WERI-Rb-1 (cell line): ENCODE measurements around the gene HMCN1.
"Not testable (repeated sequence)": the region's sequence is repeated elsewhere in the genome, so short reads cannot be mapped to it uniquely, and the experiment has no call there.

Experiments used
- DNase-seq: peaks from one replicate; pipeline ENCODE4 v3.0.0-alpha.2; 2020
- H3K27ac ChIP-seq: fragments of 250-450 bp; sonication (Bioruptor Pico); 2 replicates; pipeline ENCODE4 v1.5.1; 2020; ENCODE audit warnings: mild to moderate bottlenecking, moderate library complexity
- H3K27me3 ChIP-seq: fragments of 250-450 bp; sonication (Bioruptor Pico); 2 replicates; pipeline ENCODE4 v1.5.1; 2021; ENCODE audit warnings: mild to moderate bottlenecking, low read depth, moderate library complexity; ENCODE audit not compliant: insufficient read depth, severe bottlenecking
- H3K36me3 ChIP-seq: fragments of 250-450 bp; sonication (Bioruptor Pico); 2 replicates; pipeline ENCODE4 v1.5.1; 2020; ENCODE audit warnings: mild to moderate bottlenecking, moderate library complexity
- H3K4me3 ChIP-seq: 2 replicates; pipeline ENCODE4 v1.5.1; 2011; ENCODE audit warnings: low read depth, mild to moderate bottlenecking, control low read depth, low read length
- H3K9me3 ChIP-seq: fragments of 250-450 bp; sonication (Bioruptor Pico); 2 replicates; pipeline ENCODE4 v1.5.1; 2021; ENCODE audit warnings: mild to moderate bottlenecking, moderate library complexity; ENCODE audit not compliant: severe bottlenecking
- TF ChIP-seq, protein P1 (sequence below): IDR thresholded peaks from 2 replicates; pipeline ENCODE4 v1.5.1; 2011; ENCODE audit warnings: low read depth, mild to moderate bottlenecking, control low read depth, inconsistent platforms, low read length

HMCN1 gene

DNA sequence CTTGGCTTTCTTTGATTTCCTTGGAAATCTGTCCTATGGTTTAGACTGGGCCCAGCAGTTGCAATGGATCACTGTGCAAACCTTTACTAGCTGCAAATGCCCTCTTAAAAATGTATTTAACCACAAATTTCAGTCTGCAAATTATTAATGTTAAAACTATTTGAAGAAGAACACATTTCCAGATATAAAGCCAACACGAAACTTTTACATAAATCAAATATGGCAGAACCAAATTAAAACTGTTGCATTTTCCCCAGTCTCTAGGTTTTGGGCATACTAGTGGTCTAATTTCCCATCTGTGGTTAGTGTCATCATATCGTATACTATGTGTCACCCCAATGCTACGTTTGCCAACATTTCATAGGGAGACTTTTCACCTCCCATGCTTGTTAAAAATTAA is 52.3 kb downstream of the HMCN1 start:
- Histone ChIP-seq H3K27ac (no peak overlapping the region), H3K4me3 (no peak overlapping the region), H3K36me3 (no peaks in the 10 kb centered on the region), H3K9me3 (no peaks in the 10 kb centered on the region), H3K27me3 (no peaks in the 10 kb centered on the region)
- TF ChIP-seq, protein P1, sequence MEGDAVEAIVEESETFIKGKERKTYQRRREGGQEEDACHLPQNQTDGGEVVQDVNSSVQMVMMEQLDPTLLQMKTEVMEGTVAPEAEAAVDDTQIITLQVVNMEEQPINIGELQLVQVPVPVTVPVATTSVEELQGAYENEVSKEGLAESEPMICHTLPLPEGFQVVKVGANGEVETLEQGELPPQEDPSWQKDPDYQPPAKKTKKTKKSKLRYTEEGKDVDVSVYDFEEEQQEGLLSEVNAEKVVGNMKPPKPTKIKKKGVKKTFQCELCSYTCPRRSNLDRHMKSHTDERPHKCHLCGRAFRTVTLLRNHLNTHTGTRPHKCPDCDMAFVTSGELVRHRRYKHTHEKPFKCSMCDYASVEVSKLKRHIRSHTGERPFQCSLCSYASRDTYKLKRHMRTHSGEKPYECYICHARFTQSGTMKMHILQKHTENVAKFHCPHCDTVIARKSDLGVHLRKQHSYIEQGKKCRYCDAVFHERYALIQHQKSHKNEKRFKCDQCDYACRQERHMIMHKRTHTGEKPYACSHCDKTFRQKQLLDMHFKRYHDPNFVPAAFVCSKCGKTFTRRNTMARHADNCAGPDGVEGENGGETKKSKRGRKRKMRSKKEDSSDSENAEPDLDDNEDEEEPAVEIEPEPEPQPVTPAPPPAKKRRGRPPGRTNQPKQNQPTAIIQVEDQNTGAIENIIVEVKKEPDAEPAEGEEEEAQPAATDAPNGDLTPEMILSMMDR: no peak
- DNase-seq: no peak

DNA sequence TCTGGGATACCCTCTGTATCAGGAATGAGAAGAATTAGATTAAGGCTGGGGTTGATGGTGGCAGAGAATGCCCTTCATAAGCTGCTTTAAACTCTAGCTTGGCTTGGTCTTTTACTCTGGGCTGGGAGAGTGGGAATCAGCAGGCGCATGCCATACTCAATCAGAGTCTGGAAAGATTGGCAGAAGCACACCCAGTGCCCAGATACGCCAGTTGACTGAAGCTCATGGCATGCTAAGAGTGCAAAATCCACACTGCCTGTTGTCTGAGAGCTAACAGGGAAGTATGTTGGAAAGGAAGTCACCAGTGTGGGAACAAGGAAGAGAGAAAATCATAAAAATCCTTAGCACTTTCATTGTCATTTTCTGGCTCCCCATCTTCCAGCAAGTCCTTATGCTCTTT is 53.0 kb downstream of the HMCN1 start:
- TF ChIP-seq, protein P1: no peak
- Histone ChIP-seq H3K4me3 (no peak overlapping the region), H3K27ac (no peak overlapping the region), H3K9me3 (no peaks in the 10 kb centered on the region), H3K27me3 (no peaks in the 10 kb centered on the region), H3K36me3 (no peaks in the 10 kb centered on the region)
- DNase-seq: no peak

DNA sequence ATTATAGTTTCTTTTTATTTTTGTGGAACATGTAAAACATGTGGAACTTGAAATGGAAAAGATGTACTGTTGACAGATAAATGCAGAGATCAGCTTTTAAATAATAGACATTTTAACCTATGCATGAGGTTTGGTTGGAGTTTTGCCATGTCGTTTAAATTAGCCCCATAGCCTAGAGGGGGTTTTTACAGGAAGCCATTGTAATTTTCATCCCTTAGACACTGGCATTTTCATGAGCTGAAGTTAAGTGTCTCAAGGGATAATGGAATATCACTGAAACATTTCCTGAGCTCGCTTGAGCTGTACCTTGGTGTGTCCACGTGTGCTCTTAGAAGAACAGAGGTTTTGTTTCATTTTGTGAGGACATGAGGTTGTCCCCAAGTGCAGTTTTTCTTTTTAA is 54.2 kb downstream of the HMCN1 start:
- TF ChIP-seq, protein P1: no peak
- H3K9me3 ChIP-seq: no peaks in the 10 kb centered on the region
- H3K27ac ChIP-seq: no peak overlapping the region
- no peaks in the 10 kb centered on the region for H3K27me3 ChIP-seq
- H3K36me3 ChIP-seq: no peaks in the 10 kb centered on the region
- H3K4me3 ChIP-seq: no peak overlapping the region
- no peak for DNase-seq

DNA sequence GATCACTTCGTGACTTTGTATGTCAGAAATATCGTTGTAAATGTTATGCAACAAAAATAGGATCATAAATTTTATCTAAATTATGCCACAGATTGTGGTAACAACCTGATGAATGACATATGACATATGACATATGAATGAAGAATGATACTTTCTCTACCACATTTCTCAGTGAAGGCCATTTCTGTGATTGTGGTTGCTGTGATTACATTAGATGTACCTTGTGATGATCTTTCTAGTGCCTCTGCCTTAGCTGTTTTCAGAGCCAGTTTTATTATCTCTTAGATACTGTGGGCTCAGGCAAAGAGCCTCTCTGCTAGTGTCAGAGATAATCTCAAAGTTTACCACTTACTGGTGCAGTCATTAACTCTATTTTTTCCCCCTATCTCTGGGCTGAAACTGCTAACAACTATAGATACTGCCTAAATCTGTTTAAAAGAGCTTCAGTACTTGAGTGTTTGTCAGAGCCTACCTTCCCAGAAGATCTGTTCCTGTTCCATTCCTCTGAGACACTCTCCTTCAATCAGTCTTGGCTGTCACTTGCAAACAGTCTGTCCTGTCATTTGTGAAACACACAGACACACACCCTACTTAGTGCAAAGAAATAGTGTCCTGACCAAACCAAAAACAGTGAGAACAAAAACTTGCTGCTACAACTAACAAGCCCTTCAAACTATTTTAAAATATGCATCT is 55.5 kb downstream of the HMCN1 start:
- Histone ChIP-seq H3K27ac (no peak overlapping the region), H3K4me3 (no peak overlapping the region), H3K36me3 (no peaks in the 10 kb centered on the region), H3K9me3 (no peaks in the 10 kb centered on the region), H3K27me3 (no peaks in the 10 kb centered on the region)
- TF ChIP-seq, protein P1: no peak
- no peak for DNase-seq

DNA sequence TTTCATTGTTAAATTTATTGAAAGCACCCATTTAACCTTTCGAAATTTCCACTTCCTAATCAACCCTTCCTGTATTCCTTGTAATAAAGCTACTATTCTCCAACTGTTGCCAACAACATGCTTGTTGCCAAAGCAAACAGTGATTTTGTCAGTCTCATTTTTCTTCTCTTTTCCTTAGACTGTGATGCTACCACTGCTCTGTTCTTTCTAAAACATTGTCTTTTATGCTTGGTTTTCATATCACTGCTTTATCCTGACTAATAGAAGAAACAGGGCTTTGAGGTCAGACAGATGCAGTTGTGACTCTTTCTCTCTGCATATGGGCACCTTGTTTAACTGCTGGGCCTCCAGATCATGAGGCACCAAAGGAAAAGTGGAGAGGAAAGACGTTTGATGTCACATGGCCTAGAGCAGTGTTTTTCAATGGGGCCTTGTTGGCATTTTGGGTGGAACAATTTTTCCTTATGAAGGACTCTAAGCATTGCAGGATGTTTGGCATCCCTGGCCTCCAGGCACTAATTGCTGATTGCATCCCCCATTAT is 56.1 kb downstream of the HMCN1 start:
- no peak overlapping the region for H3K4me3 ChIP-seq
- H3K27me3 ChIP-seq: no peaks in the 10 kb centered on the region
- H3K9me3 ChIP-seq: no peaks in the 10 kb centered on the region
- no peaks in the 10 kb centered on the region for H3K36me3 ChIP-seq
- DNase-seq: no peak
- no peak overlapping the region for H3K27ac ChIP-seq
- TF ChIP-seq, protein P1: no peak

DNA sequence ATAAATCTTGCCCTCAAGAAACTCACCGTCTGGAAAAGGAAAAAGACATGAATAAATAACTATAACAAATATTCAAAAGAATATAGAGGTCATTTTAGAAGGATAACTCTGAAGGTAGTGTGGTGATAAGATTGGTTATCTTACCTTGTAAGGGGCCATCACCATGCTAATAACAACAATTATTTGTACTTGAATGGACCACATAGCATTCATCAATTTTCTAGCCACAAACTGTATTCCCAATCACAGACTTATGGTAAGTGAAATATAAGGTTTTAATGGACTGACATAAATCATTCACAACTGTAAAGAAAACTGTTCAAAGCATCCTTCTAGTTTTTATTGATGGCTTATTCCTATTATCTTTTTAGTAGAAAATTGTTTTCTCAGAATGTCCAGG is 57.8 kb downstream of the HMCN1 start:
- Histone ChIP-seq H3K4me3 (no peak overlapping the region), H3K36me3 (no peaks in the 10 kb centered on the region), H3K27me3 (no peaks in the 10 kb centered on the region), H3K9me3 (no peaks in the 10 kb centered on the region), H3K27ac (no peak overlapping the region)
- TF ChIP-seq, protein P1: no peak
- DNase-seq: no peak

DNA sequence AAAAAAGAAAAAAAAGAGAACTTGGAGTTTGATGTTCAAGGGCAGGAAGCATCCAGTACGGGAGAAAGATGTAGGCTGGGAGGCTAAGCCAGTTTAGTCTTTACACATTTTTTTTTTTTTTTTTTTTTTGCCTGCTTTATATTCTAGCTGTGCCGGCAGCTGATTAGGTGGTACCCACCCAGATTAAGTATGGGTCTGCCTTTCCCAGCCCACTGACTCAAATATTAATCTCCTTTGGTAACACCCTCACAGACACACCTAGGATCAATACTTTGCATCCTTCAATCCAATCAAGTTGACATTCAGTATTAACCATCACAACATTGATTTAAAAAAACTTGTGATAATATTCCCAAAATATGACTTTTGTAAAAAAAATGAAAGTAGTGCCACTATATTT is 60.3 kb downstream of the HMCN1 start:
- H3K9me3 ChIP-seq, H3K27me3 ChIP-seq, H3K4me3 ChIP-seq, H3K36me3 ChIP-seq, H3K27ac ChIP-seq, DNase-seq: not testable (repeated sequence)
